Tracheal epithelial cell (primary cell): ENCODE measurements around the gene KRTAP1-4. TPM values are rescaled to one million over a fixed set of nuclear protein-coding genes. Genes with fewer than 3 reads are reported as not detected.

Source experiments
- total RNA-seq: library from RNA; depleted of rRNA; stranded (reverse); fragments of >200 nt; gene quantifications from 2 replicates; pipeline ENCODE4 v1.2.1, GENCODE V29; 2014

KRTAP1-4 gene, protein sequence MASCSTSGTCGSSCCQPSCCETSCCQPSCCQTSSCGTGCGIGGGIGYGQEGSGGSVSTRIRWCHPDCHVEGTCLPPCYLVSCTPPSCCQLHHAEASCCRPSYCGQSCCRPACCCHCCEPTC
- not detected in 2 replicates for total RNA-seq

DNA sequence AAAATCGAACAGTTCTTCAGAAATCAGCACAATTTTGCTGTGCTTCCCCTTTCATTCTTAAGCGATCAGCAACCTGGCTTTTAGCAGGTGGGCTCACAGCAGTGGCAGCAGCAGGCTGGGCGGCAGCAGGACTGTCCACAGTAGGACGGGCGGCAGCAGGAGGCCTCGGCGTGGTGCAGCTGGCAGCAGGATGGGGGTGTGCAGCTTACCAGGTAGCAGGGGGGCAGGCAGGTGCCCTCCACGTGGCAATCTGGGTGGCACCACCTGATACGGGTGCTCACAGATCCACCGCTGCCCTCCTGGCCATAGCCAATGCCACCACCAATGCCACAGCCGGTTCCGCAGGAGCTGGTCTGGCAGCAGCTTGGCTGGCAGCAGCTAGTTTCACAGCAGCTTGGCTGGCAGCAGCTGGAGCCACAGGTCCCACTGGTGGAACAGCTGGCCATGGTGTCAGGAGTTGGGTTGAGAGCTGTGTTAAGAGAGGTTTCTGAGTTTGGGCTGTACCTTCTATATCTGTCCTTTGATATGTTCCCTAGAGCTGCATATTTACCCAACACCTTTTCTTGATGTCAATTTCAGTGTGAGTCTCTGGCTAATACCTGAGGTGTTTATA lies at the start of gene KRTAP1-4:
Gene KRTAP1-4, minus strand, starts transcription at position 563 of the 613 bp plus-strand sequence. Its CDS starts 117 bp downstream, at position 446.

GRCh38 chr17:41065829-41066624 lies 36.0 kb upstream of the KRTAP1-4 start, which contains the start of gene KRTAP2-4:
KRTAP2-4 (minus strand) TSS chr17:41065879; CDS start chr17:41065845, 34 bp downstream.

DNA sequence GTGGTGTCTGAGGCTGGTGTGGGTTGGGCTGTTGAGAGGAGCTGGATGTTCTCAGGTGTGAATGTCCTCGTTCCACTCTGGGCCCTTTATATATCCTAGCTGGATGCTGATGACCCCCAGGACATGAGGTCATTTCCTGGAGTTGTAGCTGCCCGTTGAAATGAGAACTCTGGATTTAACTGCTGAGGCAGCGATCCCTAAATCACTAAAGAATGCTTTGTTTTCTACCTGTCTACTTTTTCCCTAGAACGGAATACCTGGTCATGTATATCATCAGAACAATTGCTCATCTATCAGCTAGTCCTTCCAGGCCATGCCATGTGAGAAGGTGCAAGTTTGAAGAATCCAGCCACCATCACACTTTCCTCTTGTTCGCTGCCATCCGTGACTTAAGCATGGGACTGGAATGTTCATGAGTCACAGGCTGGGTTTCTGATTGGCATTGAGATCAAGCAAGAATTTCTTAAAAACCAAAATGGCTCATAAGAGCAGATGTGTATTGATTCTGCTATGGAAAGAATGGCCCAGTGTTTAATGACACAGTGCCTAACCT lies 30.1 kb upstream of the KRTAP1-4 start, which contains the start of gene KRTAP2-3:
Gene KRTAP2-3, minus strand, starts transcription at position 63 of the 553 bp plus-strand sequence. CDS start 64 bp downstream, outside the sequence.

DNA sequence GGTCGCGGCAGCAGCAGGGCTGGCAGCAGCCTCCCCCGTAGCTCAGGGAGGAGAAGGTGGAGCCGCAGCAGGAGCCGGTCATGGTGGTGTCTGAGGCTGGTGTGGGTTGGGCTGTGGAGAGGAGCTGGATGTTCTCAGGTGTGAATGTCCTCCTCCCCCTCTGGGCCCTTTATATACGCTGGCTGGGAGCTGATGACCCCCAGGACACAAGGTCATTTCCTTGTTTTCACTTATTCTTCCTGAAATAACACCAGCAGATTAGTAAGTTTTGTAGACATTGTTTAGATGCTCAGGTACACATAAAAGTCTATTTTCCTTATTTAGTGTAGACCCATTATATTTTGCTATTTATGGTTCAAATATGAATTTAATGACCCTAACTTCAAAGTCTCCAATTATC lies 25.1 kb upstream of the KRTAP1-4 start, which contains the start of gene KRTAP2-2:
Gene KRTAP2-2, minus strand, starts transcription at position 101 of the 400 bp plus-strand sequence. Its CDS starts 19 bp downstream, at position 82.

DNA sequence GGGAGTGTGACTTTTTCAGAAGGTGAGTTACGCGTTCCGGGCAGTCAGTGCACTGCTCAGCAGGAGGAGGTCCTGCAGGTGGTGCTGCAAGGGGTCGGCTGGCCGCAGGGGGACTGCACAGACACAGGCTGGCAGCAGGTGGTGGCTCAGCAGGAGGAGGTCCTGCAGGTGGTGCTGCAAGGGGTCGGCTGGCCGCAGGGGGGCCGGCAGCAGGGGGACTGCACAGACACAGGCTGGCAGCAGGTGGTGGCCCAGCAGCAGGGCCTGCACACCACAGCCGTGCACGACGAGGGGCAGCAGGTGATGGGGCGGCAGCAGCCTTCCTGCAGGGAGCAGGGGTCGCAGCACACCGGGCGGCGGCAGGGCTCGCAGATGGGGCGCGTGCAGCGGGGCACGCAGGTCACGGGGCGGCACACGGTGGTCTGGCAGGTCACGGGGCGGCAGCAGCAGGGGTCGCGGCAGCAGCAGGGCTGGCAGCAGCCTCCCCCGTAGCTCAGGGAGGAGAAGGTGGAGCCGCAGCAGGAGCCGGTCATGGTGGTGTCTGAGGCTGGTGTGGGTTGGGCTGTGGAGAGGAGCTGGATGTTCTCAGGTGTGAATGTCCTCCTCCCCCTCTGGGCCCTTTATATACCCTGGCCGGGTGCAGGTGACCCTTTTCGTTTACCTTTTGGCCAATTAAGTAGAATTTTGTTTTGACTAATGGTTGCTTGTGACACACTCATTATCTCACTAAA lies 16.9 kb upstream of the KRTAP1-4 start, which contains the start of gene KRTAP2-1:
Gene KRTAP2-1, minus strand, starts transcription at position 582 of the 731 bp plus-strand sequence. Its CDS starts 49 bp downstream, at position 533.

DNA sequence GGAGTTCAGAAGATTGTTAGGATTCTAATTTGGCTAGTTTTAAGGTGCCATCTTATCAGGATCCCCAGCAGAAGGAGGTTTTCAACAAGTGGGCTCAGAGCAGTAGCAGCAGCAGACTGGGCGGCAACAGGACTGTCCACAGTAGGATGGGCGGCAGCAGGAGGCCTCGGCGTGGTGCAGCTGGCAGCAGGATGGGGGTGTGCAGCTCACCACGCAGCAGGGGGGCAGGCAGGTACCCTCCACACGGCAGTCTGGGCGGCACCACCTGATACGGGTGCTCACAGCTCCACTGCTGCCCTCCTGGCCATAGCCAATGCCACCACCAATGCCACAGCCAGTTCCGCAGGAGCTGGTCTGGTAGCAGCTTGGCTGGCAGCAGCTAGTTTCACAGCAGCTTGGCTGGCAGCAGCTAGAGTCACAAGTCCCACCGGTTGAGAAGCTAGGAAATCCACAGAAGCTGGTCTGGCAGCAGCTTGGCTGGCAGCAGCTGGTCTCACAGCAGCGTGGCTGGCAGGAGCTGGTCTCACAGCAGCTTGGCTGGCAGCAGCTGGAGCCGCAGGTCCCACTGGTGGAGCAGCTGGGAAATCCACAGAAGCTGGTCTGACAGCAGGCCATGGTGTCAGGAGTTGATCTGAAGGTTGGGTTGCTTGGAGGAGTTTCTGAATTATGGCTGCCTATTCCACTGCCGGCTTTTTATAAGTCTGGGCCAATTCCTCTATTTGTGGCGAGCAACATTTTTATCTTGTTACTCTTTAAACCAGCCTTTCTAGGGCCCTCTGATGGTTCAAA lies 11.0 kb upstream of the KRTAP1-4 start, which contains the start of gene KRTAP1-1:
Gene KRTAP1-1, minus strand, starts transcription at position 668 of the 789 bp plus-strand sequence. Its CDS starts 53 bp downstream, at position 615.

GRCh38 chr17:41034346-41034935 lies 4.4 kb upstream of the KRTAP1-4 start, which contains the start of gene KRTAP1-3:
KRTAP1-3 (minus strand) TSS chr17:41034874; CDS start chr17:41034821, 53 bp downstream.

GRCh38 chr17:41026715-41027471 lies 3.1 kb downstream of the KRTAP1-4 start, which contains the start of gene KRTAP1-5:
KRTAP1-5 (minus strand) TSS chr17:41027208; CDS start chr17:41027155, 53 bp downstream.

GRCh38 chr17:41008811-41009210 lies 21.2 kb downstream of the KRTAP1-4 start, which contains the start of gene KRTAP3-1:
KRTAP3-1 (minus strand) TSS chr17:41009128; CDS start chr17:41009074, 54 bp downstream.

DNA sequence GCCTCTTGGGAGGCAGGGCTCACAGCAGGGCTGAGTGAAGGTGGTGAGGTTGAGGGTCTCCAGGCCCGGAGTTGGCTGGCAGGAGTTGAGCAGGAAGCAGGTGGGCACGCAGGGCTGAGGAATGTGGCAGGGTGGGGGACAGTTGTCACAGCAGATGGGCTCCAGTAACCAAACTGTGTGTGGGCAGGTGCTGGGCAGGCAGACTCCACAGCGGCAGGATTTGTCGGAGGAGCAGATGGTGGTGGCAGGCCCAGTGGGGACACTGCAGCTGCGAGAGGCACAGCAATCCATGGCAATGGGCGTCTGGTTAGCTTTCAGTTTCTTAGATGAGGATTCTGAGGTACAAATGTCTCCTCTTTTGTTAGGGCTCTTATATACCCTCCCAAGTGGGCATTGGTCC lies 30.4 kb downstream of the KRTAP1-4 start, which contains the start of gene KRTAP3-2:
Gene KRTAP3-2, minus strand, starts transcription at position 344 of the 400 bp plus-strand sequence. Its CDS starts 53 bp downstream, at position 291.

DNA sequence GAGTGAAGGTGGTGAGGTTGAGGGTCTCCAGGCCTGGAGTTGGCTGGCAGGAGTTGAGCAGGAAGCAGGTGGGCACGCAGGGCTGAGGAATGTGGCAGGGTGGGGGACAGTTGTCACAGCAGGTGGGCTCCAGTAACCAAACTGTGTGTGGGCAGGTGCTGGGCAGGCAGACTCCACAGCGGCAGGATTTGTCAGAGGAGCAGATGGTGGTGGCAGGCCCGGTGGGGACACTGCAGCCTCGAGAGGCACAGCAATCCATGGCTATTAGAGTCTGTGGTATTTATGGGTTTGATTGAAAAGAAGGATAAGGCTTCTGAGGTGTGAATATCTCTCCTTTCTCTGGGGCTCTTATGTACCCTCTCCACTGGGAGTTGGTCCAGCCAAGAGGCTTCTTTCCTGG lies 36.2 kb downstream of the KRTAP1-4 start, which contains the start of gene KRTAP3-3:
Gene KRTAP3-3, minus strand, starts transcription at position 326 of the 400 bp plus-strand sequence. Its CDS starts 67 bp downstream, at position 259.

GRCh38 chr17:40984226-40984625 lies 45.8 kb downstream of the KRTAP1-4 start, which contains the start of gene KRT40:
KRT40 (minus strand) TSS chr17:40984326; CDS start chr17:40984273, 53 bp downstream.

Other genes with a start within 250 kb of the KRTAP1-4 start
- not detected in 2 replicates for gene KRT27, start 247.6 kb downstream of the KRTAP1-4 start, total RNA-seq
- gene KRT28, start 230.2 kb downstream of the KRTAP1-4 start, total RNA-seq, result not detected in 2 replicates
- 2.3 and 2.9 TPM in 2 replicates for gene KRT10, start 207.6 kb downstream of the KRTAP1-4 start, total RNA-seq
- not detected in 2 replicates for gene KRT12, start 163.0 kb downstream of the KRTAP1-4 start, total RNA-seq
- not detected in 2 replicates for gene KRT20, start 145.0 kb downstream of the KRTAP1-4 start, total RNA-seq
- gene KRT23, start 92.5 kb downstream of the KRTAP1-4 start, total RNA-seq, result 7.2 and 148 TPM in 2 replicates
- gene KRT39, start 63.2 kb downstream of the KRTAP1-4 start, total RNA-seq, result not detected in 2 replicates
- not detected in 2 replicates for gene KRT40, start 45.9 kb downstream of the KRTAP1-4 start, total RNA-seq
- gene KRTAP3-3, start 36.0 kb downstream of the KRTAP1-4 start, total RNA-seq, result not detected in 2 replicates
- not detected in 2 replicates for gene KRTAP3-2, start 30.3 kb downstream of the KRTAP1-4 start, total RNA-seq
- not detected in 2 replicates for gene KRTAP3-1, start 21.1 kb downstream of the KRTAP1-4 start, total RNA-seq
- gene KRTAP1-5, start 3.0 kb downstream of the KRTAP1-4 start, total RNA-seq, result 0.24 TPM in 1 of 2 replicates, not detected in the other
- not detected in 2 replicates for gene KRTAP1-3, start 4.7 kb upstream of the KRTAP1-4 start, total RNA-seq
- gene KRTAP1-1, start 11.3 kb upstream of the KRTAP1-4 start, total RNA-seq, result 0.24 TPM in 1 of 2 replicates, not detected in the other
- gene KRTAP2-1, start 17.1 kb upstream of the KRTAP1-4 start, total RNA-seq, result not detected in 2 replicates
- gene KRTAP2-2, start 25.0 kb upstream of the KRTAP1-4 start, total RNA-seq, result not detected in 2 replicates
- 2.9 TPM in 1 of 2 replicates, not detected in the other for gene KRTAP2-3, start 29.9 kb upstream of the KRTAP1-4 start, total RNA-seq
- not detected in 2 replicates for gene KRTAP2-4, start 35.7 kb upstream of the KRTAP1-4 start, total RNA-seq
- gene KRTAP4-7, start 54.0 kb upstream of the KRTAP1-4 start, total RNA-seq, result not detected in 2 replicates
- gene KRTAP4-8, start 67.9 kb upstream of the KRTAP1-4 start, total RNA-seq, result not detected in 2 replicates
- not detected in 2 replicates for gene KRTAP4-16, start 72.0 kb upstream of the KRTAP1-4 start, total RNA-seq
- not detected in 2 replicates for gene KRTAP4-9, start 75.2 kb upstream of the KRTAP1-4 start, total RNA-seq
- not detected in 2 replicates for gene KRTAP4-11, start 88.2 kb upstream of the KRTAP1-4 start, total RNA-seq
- not detected in 2 replicates for gene KRTAP4-12, start 94.0 kb upstream of the KRTAP1-4 start, total RNA-seq
- gene KRTAP4-6, start 110.3 kb upstream of the KRTAP1-4 start, total RNA-seq, result not detected in 2 replicates
- gene KRTAP4-5, start 119.6 kb upstream of the KRTAP1-4 start, total RNA-seq, result not detected in 2 replicates
- not detected in 2 replicates for gene KRTAP4-4, start 130.6 kb upstream of the KRTAP1-4 start, total RNA-seq
- not detected in 2 replicates for gene KRTAP4-3, start 138.0 kb upstream of the KRTAP1-4 start, total RNA-seq
- not detected in 2 replicates for gene KRTAP4-2, start 148.0 kb upstream of the KRTAP1-4 start, total RNA-seq
- not detected in 2 replicates for gene KRTAP4-1, start 154.7 kb upstream of the KRTAP1-4 start, total RNA-seq
- gene KRTAP9-1, start 159.7 kb upstream of the KRTAP1-4 start, total RNA-seq, result not detected in 2 replicates
- not detected in 2 replicates for gene KRTAP9-2, start 196.5 kb upstream of the KRTAP1-4 start, total RNA-seq
- gene KRTAP9-3, start 202.3 kb upstream of the KRTAP1-4 start, total RNA-seq, result not detected in 2 replicates
- gene KRTAP9-8, start 207.8 kb upstream of the KRTAP1-4 start, total RNA-seq, result not detected in 2 replicates
- gene KRTAP9-4, start 219.5 kb upstream of the KRTAP1-4 start, total RNA-seq, result not detected in 2 replicates
- gene KRTAP9-9, start 225.2 kb upstream of the KRTAP1-4 start, total RNA-seq, result not detected in 2 replicates
- gene KRTAP9-6, start 235.2 kb upstream of the KRTAP1-4 start, total RNA-seq, result not detected in 2 replicates
- gene KRTAP9-7, start 245.5 kb upstream of the KRTAP1-4 start, total RNA-seq, result not detected in 2 replicates